ENCODE results near the gene GRIP1. TPM values are rescaled to one million over a fixed set of nuclear protein-coding genes. Genes with fewer than 3 reads are reported as not detected.

Gene GRIP1
- total RNA-seq, 2 donors from 2014 or later, result 0.28 TPM; not detected in 1

DNA sequence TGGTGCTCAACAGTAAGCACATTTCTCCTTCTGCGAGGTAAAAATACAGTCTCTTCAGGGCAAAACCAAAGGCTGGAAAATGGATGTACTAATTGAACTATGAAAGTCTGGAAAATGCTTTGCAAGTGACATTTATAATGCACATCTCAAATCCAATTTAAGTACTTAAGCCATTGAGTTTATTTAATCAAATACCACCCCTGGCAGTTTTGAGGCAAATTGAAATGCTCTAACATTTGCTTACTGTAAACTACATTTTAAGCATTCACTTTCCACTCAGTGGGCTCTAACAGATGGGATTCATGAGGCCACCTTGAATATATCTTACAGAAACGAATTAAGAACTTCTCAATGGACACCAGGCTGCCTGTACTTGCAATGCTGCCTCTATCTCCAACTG lies 306.9 kb downstream of the GRIP1 start:
- ATAC-seq (ENCODE audit: insufficient number of reproducible peaks, low FRiP score, low read depth), result no peak
- TF ChIP-seq, protein P1, sequence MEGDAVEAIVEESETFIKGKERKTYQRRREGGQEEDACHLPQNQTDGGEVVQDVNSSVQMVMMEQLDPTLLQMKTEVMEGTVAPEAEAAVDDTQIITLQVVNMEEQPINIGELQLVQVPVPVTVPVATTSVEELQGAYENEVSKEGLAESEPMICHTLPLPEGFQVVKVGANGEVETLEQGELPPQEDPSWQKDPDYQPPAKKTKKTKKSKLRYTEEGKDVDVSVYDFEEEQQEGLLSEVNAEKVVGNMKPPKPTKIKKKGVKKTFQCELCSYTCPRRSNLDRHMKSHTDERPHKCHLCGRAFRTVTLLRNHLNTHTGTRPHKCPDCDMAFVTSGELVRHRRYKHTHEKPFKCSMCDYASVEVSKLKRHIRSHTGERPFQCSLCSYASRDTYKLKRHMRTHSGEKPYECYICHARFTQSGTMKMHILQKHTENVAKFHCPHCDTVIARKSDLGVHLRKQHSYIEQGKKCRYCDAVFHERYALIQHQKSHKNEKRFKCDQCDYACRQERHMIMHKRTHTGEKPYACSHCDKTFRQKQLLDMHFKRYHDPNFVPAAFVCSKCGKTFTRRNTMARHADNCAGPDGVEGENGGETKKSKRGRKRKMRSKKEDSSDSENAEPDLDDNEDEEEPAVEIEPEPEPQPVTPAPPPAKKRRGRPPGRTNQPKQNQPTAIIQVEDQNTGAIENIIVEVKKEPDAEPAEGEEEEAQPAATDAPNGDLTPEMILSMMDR (IDR thresholded peaks at IDR 0.05), result no peak
- H3K4me1 ChIP-seq (ENCODE audit: control insufficient read depth in 1 of 2, low read depth in 2 of 2), result no peaks in the 10 kb centered on the region
- no peaks in the 10 kb centered on the region for H3K27me3 ChIP-seq (replicated peaks; ENCODE audit: insufficient read depth)
- no peaks in the 10 kb centered on the region for H3K9me3 ChIP-seq
- DNase-seq (ENCODE audit: low spot score), result no peak
- no peak overlapping the region for H3K4me3 ChIP-seq
- no peaks in the 10 kb centered on the region for H3K36me3 ChIP-seq
- no peak overlapping the region for H3K27ac ChIP-seq

DNA sequence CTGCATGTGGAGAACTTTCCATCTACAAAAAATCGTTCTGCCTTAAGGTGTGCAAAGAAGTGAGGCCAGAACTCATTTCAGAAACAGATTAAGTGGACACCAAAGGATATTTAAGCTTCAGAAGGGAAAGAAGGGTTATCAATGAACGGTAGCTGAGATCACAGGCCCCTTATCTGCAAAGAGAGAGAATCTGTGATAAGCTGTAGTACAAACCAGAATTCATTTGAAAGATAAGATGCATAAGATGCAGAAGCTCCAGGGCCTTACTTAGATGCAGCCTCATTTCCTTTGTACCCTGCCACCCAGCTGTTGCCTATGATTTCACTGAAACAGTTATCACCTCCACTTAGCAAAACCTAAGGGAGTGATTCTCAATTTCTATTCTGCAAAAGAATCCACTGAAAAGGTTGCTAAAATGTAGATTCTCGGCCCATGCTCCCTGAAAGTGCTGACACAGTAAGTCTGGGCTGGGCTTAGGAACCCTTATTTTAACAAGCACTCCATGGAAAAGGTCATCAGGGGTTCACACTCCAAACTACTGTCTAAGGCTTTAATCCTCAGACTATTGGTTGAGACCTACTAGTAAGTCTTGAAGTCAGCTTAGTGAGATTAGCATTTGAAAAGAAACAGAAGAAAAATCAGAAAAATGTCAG lies 311.7 kb downstream of the GRIP1 start:
- H3K4me1 ChIP-seq (ENCODE audit: control insufficient read depth in 1 of 2, low read depth in 2 of 2), result no peaks in the 10 kb centered on the region
- no peak for ATAC-seq (ENCODE audit: insufficient number of reproducible peaks, low FRiP score, low read depth)
- no peaks in the 10 kb centered on the region for H3K27me3 ChIP-seq (replicated peaks; ENCODE audit: insufficient read depth)
- H3K9me3 ChIP-seq, result no peaks in the 10 kb centered on the region
- H3K4me3 ChIP-seq, result no peak overlapping the region
- no peak overlapping the region for H3K27ac ChIP-seq
- H3K36me3 ChIP-seq, result no peaks in the 10 kb centered on the region
- TF ChIP-seq, protein P1 (IDR thresholded peaks at IDR 0.05), result no peak
- no peak for DNase-seq (ENCODE audit: low spot score)

DNA sequence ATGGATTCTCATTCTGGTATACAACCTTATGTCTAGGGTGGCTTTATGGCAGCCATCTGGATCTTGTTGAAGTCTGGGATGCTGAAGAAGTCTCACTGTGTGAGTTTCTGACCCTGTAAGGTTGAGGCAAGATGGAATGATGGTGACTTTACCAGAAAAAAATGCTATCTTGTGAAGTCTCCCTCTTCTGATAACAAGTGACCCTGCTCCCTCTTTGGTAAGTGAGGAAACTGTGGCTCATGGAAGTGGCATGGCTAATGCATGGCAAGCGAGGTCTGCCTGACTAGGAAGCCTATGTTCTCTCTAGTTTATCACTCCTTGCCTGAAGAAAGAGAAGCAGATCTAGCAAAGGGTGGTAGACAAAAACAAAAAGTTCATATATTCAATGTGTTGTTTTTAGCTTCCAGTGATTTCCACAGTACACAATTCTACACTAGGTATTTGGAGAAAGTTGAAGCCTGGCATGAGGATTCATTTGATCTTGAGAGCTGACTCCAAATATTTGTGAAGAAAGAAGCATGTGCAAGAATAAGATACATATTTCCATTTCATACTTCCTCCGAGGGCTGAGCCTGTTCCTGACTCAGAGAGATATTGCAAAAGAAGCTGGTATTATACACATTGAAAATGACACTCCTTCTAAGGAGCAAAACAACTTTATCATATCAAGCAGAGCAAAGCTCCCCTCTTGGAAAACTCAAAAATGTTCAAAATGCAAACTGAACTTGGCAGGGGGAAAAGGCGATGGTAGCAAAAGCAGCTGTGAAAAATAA lies 313.0 kb downstream of the GRIP1 start:
- Histone ChIP-seq H3K27ac (no peak overlapping the region), H3K4me1 (ENCODE audit: control insufficient read depth in 1 of 2, low read depth in 2 of 2) (no peaks in the 10 kb centered on the region)

DNA sequence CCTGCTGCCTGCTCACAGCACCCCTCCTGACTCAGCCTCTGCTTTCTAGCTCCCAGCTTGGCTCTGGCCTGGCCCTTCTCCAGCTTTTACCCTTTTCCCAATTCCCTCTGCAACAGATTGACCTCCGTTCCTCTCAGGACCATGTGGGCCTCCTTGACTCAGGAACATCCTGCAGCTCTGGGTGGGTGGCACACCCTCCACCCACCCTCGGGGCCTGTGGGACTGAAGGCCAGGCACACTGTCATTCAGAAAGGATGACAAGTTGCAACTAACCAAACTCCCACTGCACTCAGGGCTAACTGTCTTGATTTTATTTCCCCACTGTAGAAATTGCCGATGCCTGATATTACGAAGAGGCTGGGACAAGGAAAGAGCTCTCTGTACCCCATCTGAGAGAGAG lies 317.2 kb downstream of the GRIP1 start:
- ATAC-seq (ENCODE audit: insufficient number of reproducible peaks, low FRiP score, low read depth) (no peak), DNase-seq (ENCODE audit: low spot score) (no peak)
- H3K4me3 ChIP-seq, result no peak overlapping the region
- no peak overlapping the region for H3K27ac ChIP-seq
- no peaks in the 10 kb centered on the region for H3K36me3 ChIP-seq
- no peaks in the 10 kb centered on the region for H3K4me1 ChIP-seq (ENCODE audit: control insufficient read depth in 1 of 2, low read depth in 2 of 2)
- no peaks in the 10 kb centered on the region for H3K9me3 ChIP-seq
- no peaks in the 10 kb centered on the region for H3K27me3 ChIP-seq (replicated peaks; ENCODE audit: insufficient read depth)
- TF ChIP-seq, protein P1 (IDR thresholded peaks at IDR 0.05), result no peak

More for the DNA sequence above, 313.0 kb downstream of the GRIP1 start:
- Histone ChIP-seq H3K27me3 (replicated peaks; ENCODE audit: insufficient read depth) (no peaks in the 10 kb centered on the region), H3K36me3 (no peaks in the 10 kb centered on the region), H3K4me3 (no peak overlapping the region), H3K9me3 (no peaks in the 10 kb centered on the region)
- TF ChIP-seq, protein P1 (IDR thresholded peaks at IDR 0.05), result no peak
- no peak for DNase-seq (ENCODE audit: low spot score)
- no peak for ATAC-seq (ENCODE audit: insufficient number of reproducible peaks, low FRiP score, low read depth)

DNA sequence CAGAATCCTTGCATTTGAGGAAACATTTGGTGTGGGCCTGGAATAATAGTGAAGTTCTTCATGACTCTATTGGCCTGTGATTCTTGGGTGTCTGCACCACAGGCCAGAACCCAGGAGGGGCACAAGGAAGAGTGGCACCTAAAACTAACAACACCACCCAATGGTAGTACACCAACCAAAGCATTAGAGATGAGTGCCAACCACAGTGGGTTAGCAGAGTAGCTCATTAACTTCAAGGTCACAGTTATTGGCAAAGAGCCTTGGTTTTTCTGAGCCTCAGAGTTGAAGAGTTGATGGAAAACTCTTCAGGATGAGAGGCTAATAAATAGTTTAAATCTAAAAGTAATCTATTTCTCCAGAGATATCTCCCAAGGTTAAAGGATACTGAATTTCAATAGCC lies 319.6 kb downstream of the GRIP1 start:
- H3K4me3 ChIP-seq, result no peak overlapping the region
- H3K27ac ChIP-seq, result no peak overlapping the region
- no peaks in the 10 kb centered on the region for H3K36me3 ChIP-seq
- no peaks in the 10 kb centered on the region for H3K27me3 ChIP-seq (replicated peaks; ENCODE audit: insufficient read depth)
- H3K4me1 ChIP-seq (ENCODE audit: control insufficient read depth in 1 of 2, low read depth in 2 of 2), result no peaks in the 10 kb centered on the region
- ATAC-seq (ENCODE audit: insufficient number of reproducible peaks, low FRiP score, low read depth) (no peak), DNase-seq (ENCODE audit: low spot score) (no peak)
- TF ChIP-seq, protein P1 (IDR thresholded peaks at IDR 0.05), result no peak
- no peaks in the 10 kb centered on the region for H3K9me3 ChIP-seq

All from thoracic aorta (tissue), 2 donors.